Measurements from ENCODE around the gene SGMS1.

DNA sequence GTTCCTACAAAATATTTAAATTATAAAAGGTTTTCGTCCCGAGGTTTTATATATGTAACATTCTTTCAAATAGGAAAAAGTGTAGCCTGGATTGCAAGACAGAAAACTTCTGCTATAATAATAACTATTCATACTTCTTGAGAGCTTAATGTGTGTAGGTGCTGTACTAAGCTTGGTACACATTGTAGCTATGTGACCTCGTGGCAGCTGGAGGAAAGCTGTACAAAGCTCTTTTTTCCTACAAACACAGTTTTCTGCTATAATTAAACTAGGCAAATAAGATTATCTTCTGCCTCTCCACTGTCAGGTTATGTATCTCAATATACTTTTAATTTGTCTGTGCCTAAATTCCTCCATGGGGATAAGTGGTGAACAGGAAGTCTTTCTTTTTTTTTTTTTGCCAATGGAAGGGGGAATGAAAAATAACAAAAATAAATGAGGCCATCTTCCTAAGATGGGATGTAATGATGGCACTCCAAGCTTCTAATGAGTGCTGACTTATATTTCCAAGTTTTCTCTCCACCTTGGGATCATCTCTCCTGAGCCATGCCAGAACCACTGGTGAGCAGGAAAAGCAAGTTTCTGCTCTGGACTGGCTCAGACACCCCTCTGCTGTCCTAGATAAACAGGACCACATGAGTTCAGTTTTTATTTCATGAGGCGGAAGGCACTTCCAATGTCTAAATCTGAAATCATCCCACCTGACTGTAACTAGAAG, 9.9 kb downstream of the SGMS1 start:
- TF ChIP-seq POLR2A (IDR thresholded peaks at IDR 0.05; ENCODE audit: low read depth, low read length), result no peak
- no peak for TF ChIP-seq TAF1 (IDR thresholded peaks at IDR 0.05; ENCODE audit: borderline replicate concordance, low read depth, low read length)
- no peak for TF ChIP-seq POLR2AphosphoS5 (IDR thresholded peaks at IDR 0.05; ENCODE audit: low read depth, low read length)
